Endodermal cell (in vitro differentiated cells): ENCODE measurements around the gene CCDC30. TPM values are rescaled to one million over a fixed set of nuclear protein-coding genes. Genes with fewer than 3 reads are reported as not detected.

Source experiments
- DNase-seq: peaks from one replicate; pipeline ENCODE4 v3.0.0-alpha.2; 2017
- H3K27ac ChIP-seq: 2 replicates; pipeline ENCODE4 v1.5.1; 2013; ENCODE audit warnings: mild to moderate bottlenecking, low read depth, low read length, moderate library complexity
- H3K27me3 ChIP-seq: 2 replicates; pipeline ENCODE4 v1.6.1; 2013; ENCODE audit warnings: mild to moderate bottlenecking, low read length, moderate library complexity; ENCODE audit not compliant: insufficient read depth, control insufficient read depth, poor library complexity, severe bottlenecking
- H3K36me3 ChIP-seq: 2 replicates; pipeline ENCODE4 v1.7.0; 2013; ENCODE audit warnings: mild to moderate bottlenecking, low read length, moderate library complexity; ENCODE audit not compliant: control insufficient read depth, insufficient read depth
- H3K4me1 ChIP-seq: one replicate; pipeline ENCODE4 v1.7.0; 2013; ENCODE audit warnings: low read length; ENCODE audit not compliant: control insufficient read depth, insufficient read depth
- H3K4me3 ChIP-seq: 2 replicates; pipeline ENCODE4 v1.5.1; 2013; ENCODE audit warnings: mild to moderate bottlenecking, low read length, moderate library complexity
- H3K9ac ChIP-seq: 2 replicates; pipeline ENCODE4 v1.6.1; 2013; ENCODE audit warnings: mild to moderate bottlenecking, low read length, moderate library complexity; ENCODE audit not compliant: poor library complexity, severe bottlenecking; ENCODE audit errors: extremely low read depth
- H3K9me3 ChIP-seq: 2 replicates; pipeline ENCODE4 v1.6.1; 2013; ENCODE audit warnings: mild to moderate bottlenecking, low read length, moderate library complexity; ENCODE audit not compliant: control insufficient read depth
- H3K27ac Mint-ChIP-seq: 2 replicates; pipeline ENCODE4 v1.8.0; 2020; ENCODE audit warnings: mixed read lengths
- H3K27me3 Mint-ChIP-seq: 2 replicates; pipeline ENCODE4 v1.8.0; 2021; ENCODE audit warnings: mild to moderate bottlenecking, mixed read lengths; ENCODE audit not compliant: insufficient read depth
- H3K36me3 Mint-ChIP-seq: 2 replicates; pipeline ENCODE4 v1.8.0; 2020; ENCODE audit warnings: low read depth, mixed read lengths
- H3K4me1 Mint-ChIP-seq: 2 replicates; pipeline ENCODE4 v1.8.0; 2020; ENCODE audit warnings: mixed read lengths
- H3K4me3 Mint-ChIP-seq: 2 replicates; pipeline ENCODE4 v1.8.0; 2020; ENCODE audit warnings: mild to moderate bottlenecking, moderate library complexity, mixed read lengths
- H3K9me3 Mint-ChIP-seq: 2 replicates; pipeline ENCODE4 v1.8.0; 2020; ENCODE audit warnings: mild to moderate bottlenecking, mixed read lengths
- CTCF ChIP-seq: fragments of 200-600 bp; sonication (generic); conservative IDR thresholded peaks from 2 replicates; pipeline ENCODE4 v1.5.0; 2021; ENCODE audit warnings: antibody characterized with exemption, mild to moderate bottlenecking
- WGBS, 2 experiments: methylation state at CpG; one replicate each; pipeline versions ENCODE4 v1.1.5 to v1.1.7; 2013; ENCODE audit warnings: missing lambda C conversion rate in 2 of 2, mixed read lengths in 1 of 2; ENCODE audit not compliant: insufficient coverage in 1 of 2, insufficient read length in 1 of 2; 5-methylcytosine and 5-hydroxymethylcytosine counted together
- total RNA-seq, 2 donors: library from RNA; stranded (reverse); fragmentation: NEBNext Ultra II Directional in 1 of 2; extraction: Animal tissue kit (Norgen Biotek cat#: 25700) in 1 of 2; gene quantifications; 2 replicates in 1 of 2; 3 replicates in 1 of 2; pipeline ENCODE4 v1.2.1, GENCODE V29; 2021

Gene CCDC30
- total RNA-seq, 2 donors from 2014 or later: 4.8 to 6.4 TPM

GRCh38 chr1:42692911-42693310, 229.8 kb downstream of the CCDC30 start:
- no peak for DNase-seq
- no peak for TF ChIP-seq CTCF
- H3K9me3 Mint-ChIP-seq: no peaks in the 10 kb centered on the region
- peak overlapping the region; percentile 33 for H3K27ac Mint-ChIP-seq
- H3K4me1 Mint-ChIP-seq: peaks cover 36% of the 10 kb centered on the region
- no peak overlapping the region for H3K4me3 Mint-ChIP-seq
- no peaks in the 10 kb centered on the region for H3K9me3 ChIP-seq
- no peak overlapping the region for H3K4me3 ChIP-seq
- WGBS, 2 experiments: 90% methylated on average over 2 of the region's 2 CpGs; no CpG with 5 or more reads in 1 of the 2 experiments
- H3K4me1 ChIP-seq: peaks cover 14% of the 10 kb centered on the region
- no peaks in the 10 kb centered on the region for H3K27me3 ChIP-seq
- no peak overlapping the region for H3K9ac ChIP-seq
- no peaks in the 10 kb centered on the region for H3K27me3 Mint-ChIP-seq
- peak overlapping the region; percentile 9 for H3K27ac ChIP-seq
- peaks cover 75% of the 10 kb centered on the region for H3K36me3 ChIP-seq
- peaks cover 51% of the 10 kb centered on the region for H3K36me3 Mint-ChIP-seq

GRCh38 chr1:42698081-42698813, 235.2 kb downstream of the CCDC30 start:
- peaks cover 94% of the 10 kb centered on the region for H3K36me3 Mint-ChIP-seq
- DNase-seq: no peak
- no peak overlapping the region for H3K27ac ChIP-seq
- H3K36me3 ChIP-seq: peaks cover 99% of the 10 kb centered on the region
- H3K4me1 ChIP-seq: peaks cover 6% of the 10 kb centered on the region
- H3K27me3 Mint-ChIP-seq: no peaks in the 10 kb centered on the region
- H3K27me3 ChIP-seq: no peaks in the 10 kb centered on the region
- H3K9me3 ChIP-seq: no peaks in the 10 kb centered on the region
- no peak overlapping the region for H3K4me3 ChIP-seq
- TF ChIP-seq CTCF: no peak
- peak overlapping the region; percentile 11 for H3K27ac Mint-ChIP-seq
- H3K4me1 Mint-ChIP-seq: peaks cover 5% of the 10 kb centered on the region
- H3K9ac ChIP-seq: no peak overlapping the region
- 94 to 96% methylated on average over 4 of the region's 4 CpGs for WGBS, 2 experiments
- no peaks in the 10 kb centered on the region for H3K9me3 Mint-ChIP-seq
- no peak overlapping the region for H3K4me3 Mint-ChIP-seq

GRCh38 chr1:42700006-42700405, 236.9 kb downstream of the CCDC30 start:
- no peak overlapping the region for H3K27ac Mint-ChIP-seq
- peaks cover 94% of the 10 kb centered on the region for H3K36me3 Mint-ChIP-seq
- DNase-seq: no peak
- no peaks in the 10 kb centered on the region for H3K4me1 Mint-ChIP-seq
- no peak overlapping the region for H3K4me3 Mint-ChIP-seq
- peaks cover 97% of the 10 kb centered on the region for H3K36me3 ChIP-seq
- no peaks in the 10 kb centered on the region for H3K27me3 ChIP-seq
- H3K4me1 ChIP-seq: no peaks in the 10 kb centered on the region
- no peaks in the 10 kb centered on the region for H3K27me3 Mint-ChIP-seq
- H3K9me3 Mint-ChIP-seq: no peaks in the 10 kb centered on the region
- no peak overlapping the region for H3K27ac ChIP-seq
- no peak overlapping the region for H3K9ac ChIP-seq
- TF ChIP-seq CTCF: no peak
- no peaks in the 10 kb centered on the region for H3K9me3 ChIP-seq
- no peak overlapping the region for H3K4me3 ChIP-seq
